SHP77 treated with DMSO at 0.1 percent for 48 hours (cell line): ENCODE results near the gene MERTK.

ENCODE experiments used
- DNase-seq: peaks from one replicate; lab custom pipeline; 2025; lab: John Stamatoyannopoulos, UW

The MERTK gene

DNA sequence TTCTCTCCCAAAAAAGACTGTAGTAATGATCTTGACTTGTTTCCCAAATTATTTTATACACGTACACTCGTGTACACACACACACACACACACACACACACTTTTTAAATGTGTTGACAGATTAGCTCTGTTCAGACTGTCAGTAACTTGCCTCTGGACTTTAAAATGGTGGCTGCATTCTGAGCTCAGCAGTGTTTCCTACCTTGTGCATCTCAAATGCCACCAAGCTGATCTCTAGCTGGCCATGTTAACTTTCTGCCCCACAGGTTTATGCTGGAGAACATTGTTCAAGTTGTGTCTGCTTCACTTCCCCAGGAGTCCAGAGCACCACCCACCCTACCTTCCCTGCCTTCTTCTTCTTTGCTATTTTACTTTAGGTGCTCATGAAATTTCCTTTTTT lies 83.3 kb downstream of the MERTK start:
- DNase-seq, result no peak

- DNase-seq, result no peak
Observed at GRCh38 chr2:111982822-111983221, 84.4 kb downstream of the MERTK start.

GRCh38 chr2:111983478-111984212 lies 85.2 kb downstream of the MERTK start:
- no peak for DNase-seq

- DNase-seq, result no peak
Observed at GRCh38 chr2:111984213-111984604, 85.8 kb downstream of the MERTK start.

- DNase-seq, result no peak
Observed at GRCh38 chr2:111985514-111985913, 87.1 kb downstream of the MERTK start.

- DNase-seq, result no peak
Observed at GRCh38 chr2:111986116-111986900, 87.9 kb downstream of the MERTK start.

- no peak for DNase-seq
Observed at GRCh38 chr2:111990375-111990774, 92.0 kb downstream of the MERTK start.

GRCh38 chr2:111990856-111991255 lies 92.4 kb downstream of the MERTK start:
- DNase-seq, result no peak

GRCh38 chr2:111994042-111994441 lies 95.6 kb downstream of the MERTK start:
- DNase-seq, result no peak

DNA sequence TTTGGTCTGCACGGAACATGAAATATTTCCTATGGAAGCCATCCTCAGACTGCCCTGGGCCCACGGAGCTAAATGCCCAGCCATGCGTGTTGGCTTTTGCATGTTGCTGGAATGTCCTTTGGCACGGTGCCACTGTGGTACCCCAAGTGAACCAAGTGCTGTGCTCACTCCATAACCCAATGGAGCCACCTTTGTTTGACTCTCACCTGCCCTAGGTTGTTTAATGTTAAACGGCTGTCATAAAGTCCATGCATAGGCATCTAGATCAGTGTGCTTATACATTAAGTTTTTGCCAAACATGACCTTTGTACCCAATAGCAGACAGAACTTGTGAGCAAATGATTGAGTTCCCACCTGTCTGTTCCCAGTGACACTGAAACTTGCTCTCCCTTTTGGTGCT lies 96.7 kb downstream of the MERTK start:
- DNase-seq, result no peak

GRCh38 chr2:111999809-112000208 lies 101.4 kb downstream of the MERTK start:
- no peak for DNase-seq

DNA sequence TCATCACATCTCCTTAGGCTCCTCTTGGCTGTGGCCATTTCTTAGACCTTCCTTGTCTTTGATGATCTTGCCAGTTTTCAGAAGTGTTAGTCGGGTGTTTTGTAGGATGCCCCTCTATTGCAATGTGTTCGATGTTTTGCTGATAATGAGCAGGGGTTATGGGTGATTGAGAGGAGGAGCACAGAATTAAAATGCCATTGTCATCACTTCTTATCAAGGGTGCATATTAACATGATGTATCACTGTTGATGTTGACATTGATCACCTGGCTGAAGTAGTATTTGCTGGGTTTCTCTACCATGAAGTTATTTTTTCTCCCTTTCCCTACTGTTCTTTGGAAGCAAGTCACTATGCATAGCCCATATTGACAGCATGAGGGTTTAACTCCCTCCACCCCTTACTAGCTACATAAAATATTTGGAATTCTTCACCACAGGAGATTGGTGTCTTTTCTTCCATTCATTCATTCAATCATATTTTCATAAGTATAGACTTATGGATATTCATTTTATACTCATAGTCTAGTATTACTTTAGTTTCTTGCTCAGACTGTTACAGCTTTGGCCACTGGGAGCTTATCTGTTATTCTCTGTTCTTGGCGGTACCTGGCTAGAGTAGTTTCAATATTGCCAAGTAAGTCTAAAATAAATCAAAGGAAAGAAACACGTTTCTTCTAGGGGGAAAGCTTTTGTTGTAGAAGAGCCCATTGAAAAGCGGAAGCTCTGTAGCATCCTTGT lies 102.2 kb downstream of the MERTK start:
- DNase-seq, result no peak

DNA sequence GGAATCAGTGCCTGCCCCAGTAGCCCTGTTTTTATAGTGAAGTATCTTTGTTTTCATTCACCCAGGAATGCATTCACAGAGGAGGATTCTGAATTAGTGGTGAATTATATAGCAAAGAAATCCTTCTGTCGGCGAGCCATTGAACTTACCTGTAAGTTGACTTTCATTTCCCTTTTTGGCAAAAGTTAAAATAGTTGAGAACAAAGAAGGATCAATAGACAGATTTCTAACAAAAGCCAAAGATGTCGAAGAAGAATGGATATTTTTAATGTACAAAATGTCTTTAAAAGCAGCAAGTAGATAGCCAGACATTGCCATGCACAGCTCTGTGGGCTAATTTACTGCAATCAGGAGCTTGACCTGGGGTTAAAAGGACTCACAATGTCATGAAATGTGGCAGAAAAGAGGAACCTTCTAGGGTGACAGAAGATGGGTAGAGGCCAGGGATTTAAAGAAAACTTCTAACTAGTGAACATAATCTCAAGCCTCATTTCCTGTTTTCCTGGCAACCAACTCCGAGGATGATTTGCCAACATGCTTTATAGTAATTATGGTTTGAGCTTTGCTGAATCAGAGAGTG lies 102.8 kb downstream of the MERTK start:
- no peak for DNase-seq

DNA sequence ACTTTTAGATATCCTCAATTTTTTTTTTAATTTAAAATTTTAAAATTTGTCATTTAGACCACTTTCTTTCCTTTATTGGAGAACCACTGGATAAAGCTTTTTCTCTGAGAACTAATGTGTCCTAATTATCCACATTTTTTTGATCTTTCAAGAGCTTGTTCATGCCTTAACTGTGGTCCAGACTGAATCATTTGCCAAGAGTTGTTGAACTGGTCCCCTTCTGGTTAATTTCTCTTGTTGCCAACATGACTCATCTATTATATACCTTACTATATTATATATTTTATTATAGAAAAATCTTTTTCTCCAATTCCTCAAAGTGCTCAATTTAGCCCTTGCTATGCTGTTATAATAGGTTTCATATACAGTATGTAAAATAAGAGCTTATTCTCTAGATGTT lies 103.5 kb downstream of the MERTK start:
- no peak for DNase-seq

DNA sequence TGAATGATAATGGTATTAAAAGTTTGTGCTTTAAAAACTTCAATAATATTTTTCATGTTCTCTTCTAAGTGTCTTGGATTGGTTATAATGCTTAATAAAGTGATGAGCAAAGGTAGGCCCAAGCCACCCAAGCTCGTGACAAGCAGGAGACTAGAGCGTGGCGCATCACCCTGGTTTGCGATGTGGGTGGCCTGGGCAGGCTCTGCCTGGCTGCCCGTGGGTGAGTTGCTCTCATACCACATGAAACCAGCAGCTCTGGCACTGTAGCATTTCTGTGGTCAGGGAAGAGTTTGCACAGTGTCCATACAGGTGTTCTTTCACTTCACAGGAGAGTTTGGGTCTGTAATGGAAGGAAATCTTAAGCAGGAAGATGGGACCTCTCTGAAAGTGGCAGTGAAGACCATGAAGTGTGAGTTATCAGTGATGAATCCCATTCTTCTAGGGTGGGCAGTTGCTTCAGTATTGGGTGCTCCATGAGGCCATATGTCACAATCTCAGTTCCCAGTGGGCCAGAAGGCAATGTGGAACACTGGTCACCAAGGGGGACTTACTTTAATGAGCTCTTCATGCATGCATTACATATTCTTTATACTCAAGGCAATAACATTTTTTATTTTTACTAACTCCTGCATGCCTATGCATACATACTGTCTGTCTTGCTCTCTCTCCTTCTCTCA lies 105.3 kb downstream of the MERTK start:
- no peak for DNase-seq

DNA sequence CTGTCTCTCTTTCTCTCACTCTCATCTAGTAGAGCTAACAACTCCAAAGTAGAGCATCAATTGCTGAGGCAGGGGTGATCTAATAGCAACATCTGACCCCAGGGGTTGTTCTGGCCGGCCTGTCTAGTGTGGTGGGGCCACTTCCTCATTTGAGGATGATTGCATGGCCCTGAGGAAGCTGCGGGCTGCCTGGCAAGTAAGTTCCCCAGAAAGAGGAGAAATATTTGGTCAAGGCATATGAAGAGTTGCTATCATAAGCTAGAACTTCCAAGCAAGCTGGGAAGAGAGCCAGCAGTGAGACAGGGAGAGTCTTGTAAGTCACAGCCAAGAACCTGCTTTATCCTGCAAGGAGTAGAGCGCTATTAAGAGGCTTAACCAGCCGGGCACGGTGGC lies 105.8 kb downstream of the MERTK start:
- no peak for DNase-seq

- DNase-seq, result no peak
Observed at GRCh38 chr2:112005406-112006075, 107.1 kb downstream of the MERTK start.

DNA sequence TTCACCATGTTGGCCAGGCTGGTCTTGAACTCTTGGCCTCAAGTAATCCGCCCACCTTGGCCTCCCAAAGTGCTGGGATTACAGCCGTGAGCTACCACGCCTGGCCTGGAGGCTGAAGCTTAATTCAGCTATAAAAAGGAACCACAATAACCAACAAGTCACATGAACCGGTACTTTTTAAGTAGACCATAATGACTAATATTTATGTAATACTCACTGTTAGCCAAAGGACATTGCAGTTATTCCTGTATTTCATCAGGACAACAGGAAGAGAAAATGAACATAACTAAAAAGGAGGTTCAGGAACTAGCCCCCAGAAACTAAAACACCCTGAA lies 107.6 kb downstream of the MERTK start:
- DNase-seq, result no peak

GRCh38 chr2:112007493-112007892 lies 109.1 kb downstream of the MERTK start:
- DNase-seq, result no peak

- DNase-seq, result no peak
Observed at GRCh38 chr2:112008910-112009485, 110.6 kb downstream of the MERTK start.

DNA sequence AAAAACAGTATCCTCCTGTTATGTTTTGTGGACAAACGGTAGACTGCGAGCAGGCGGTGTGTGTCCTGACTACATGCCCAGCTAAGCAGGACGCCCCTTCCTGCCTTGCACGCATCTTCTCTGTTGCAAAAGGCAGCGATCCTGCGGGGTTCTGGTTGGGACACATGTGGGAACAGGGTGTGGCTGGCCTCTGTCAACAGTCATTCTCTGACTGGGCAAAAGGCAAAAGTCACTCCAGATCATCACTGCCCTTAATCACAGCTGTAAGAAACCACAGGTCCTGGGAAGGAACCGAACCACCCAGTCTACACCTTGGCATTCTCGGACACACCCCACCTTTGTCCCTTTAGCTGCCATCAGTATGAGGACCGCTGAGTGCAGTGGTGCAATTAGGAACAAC lies 112.3 kb downstream of the MERTK start:
- DNase-seq, result no peak
